SK-N-SH (cell line): ENCODE data around the gene RAB21.

Experiments
- CTCF ChIP-seq: fragments of 200-600 bp; sonication (generic); IDR thresholded peaks from 2 replicates; pipeline ENCODE4 v1.6.1; 2017; ENCODE audit warnings: antibody characterized with exemption, mild to moderate bottlenecking, moderate library complexity
- PBX3 ChIP-seq: IDR thresholded peaks from 2 replicates; pipeline ENCODE4; 2012
- TEAD4 ChIP-seq: IDR thresholded peaks from 2 replicates; pipeline ENCODE4 v1.4.0; 2012; ENCODE audit warnings: mild to moderate bottlenecking, borderline replicate concordance; ENCODE audit not compliant: insufficient read depth

GRCh38 chr12:71786829-71787228 is 32.2 kb downstream of the RAB21 start:
- TF ChIP-seq PBX3 (no peak), CTCF (no peak), TEAD4 (no peak)
